ENCODE results near the gene ALOX5.
"Not testable (repeated sequence)": the region's sequence is repeated elsewhere in the genome, so short reads cannot be mapped to it uniquely, and the experiment has no call there.

Gene ALOX5

GRCh38 chr10:45468079-45468478, 94.1 kb downstream of the ALOX5 start:
- DNase-seq (ENCODE audit: low spot score) = no peak

GRCh38 chr10:45470098-45471012, 96.3 kb downstream of the ALOX5 start:
- DNase-seq (ENCODE audit: low spot score) = no peak

GRCh38 chr10:45471059-45471458, 97.0 kb downstream of the ALOX5 start:
- no peak for DNase-seq (ENCODE audit: low spot score)

- no peak for DNase-seq (ENCODE audit: low spot score)
Measured at GRCh38 chr10:45471531-45472310, 97.7 kb downstream of the ALOX5 start.

- DNase-seq (ENCODE audit: low spot score) = no peak
Measured at GRCh38 chr10:45473126-45473525, 99.1 kb downstream of the ALOX5 start.

DNA sequence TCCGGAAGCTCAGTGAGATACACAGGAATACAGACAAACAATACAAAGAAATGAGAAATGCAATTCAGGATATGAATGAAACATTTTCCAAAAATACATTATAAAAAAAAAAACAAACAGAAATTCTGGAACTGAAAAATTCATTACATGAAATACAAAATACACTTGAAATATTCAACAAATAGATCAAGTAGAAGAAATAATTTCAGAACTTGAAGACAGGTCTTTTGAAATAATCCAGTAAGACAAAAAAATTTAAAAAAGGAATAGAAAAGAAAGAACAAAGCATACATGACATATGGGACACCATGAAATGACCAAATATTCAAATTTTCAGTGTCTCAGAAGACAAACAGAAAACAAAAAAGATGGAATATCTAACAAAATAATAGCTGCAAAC, 102.5 kb downstream of the ALOX5 start:
- no peak for DNase-seq (ENCODE audit: low spot score)

- no peak for DNase-seq (ENCODE audit: low spot score)
Measured at GRCh38 chr10:45480294-45480693, 106.3 kb downstream of the ALOX5 start.

DNA sequence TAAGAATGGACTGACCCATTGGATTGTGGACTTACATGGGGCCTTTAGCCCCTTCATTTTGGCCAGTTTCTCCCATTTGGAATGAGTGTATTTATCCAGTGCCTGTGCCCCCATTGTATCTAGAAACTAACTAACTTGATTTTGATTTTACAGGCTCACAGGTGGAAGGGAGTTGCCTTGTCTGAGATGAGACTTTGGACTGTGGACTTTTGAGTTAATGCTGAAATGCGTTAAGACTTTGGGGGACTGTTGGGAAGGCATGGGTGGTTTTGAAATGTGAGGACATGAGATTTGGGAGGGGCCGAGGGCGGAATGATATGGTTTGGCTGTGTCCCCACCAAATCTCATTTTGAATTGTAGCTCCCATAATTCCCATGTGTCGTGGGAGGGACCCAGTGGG, 107.1 kb downstream of the ALOX5 start:
- DNase-seq (ENCODE audit: low spot score) = not testable (repeated sequence)

DNA sequence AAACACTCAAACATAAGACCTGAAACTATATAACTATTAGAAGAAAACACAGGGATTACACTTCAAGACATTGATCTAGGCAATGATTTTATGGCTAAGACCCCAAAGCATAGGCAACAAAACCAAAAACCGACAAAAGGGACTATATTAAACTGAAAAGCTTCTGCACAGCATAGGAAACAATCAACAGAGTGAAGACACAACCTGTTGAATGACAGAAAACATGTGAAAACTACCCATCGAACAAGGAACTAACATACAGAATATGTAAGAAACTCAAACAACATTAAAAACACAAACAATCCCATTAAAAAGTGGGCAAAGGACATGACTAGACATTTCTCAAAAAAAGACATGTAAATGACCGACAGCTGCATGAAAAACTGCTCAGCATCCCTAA, 109.0 kb downstream of the ALOX5 start:
- DNase-seq (ENCODE audit: low spot score) = no peak

DNA sequence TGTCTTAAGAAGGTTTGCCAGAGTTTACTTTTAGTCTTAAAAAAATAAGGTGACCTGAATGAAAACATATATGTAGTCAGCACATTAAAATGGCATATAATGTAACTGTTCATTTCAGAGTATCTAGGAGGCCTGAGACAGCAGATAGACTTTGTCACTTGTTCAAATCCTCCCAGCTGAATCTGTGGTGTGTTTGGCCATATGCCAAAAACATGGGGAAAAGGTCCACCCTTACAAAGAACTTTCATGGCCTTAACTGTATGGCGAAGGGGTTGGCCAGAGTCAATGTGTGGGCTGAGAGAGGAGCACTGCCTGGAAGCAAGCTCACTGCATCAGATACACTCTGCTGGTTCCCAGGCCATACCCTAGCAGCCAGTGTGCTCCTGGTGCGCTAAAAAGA, 113.7 kb downstream of the ALOX5 start:
- no peak for DNase-seq (ENCODE audit: low spot score)

- DNase-seq (ENCODE audit: low spot score) = no peak
Measured at GRCh38 chr10:45488365-45488764, 114.3 kb downstream of the ALOX5 start.

DNA sequence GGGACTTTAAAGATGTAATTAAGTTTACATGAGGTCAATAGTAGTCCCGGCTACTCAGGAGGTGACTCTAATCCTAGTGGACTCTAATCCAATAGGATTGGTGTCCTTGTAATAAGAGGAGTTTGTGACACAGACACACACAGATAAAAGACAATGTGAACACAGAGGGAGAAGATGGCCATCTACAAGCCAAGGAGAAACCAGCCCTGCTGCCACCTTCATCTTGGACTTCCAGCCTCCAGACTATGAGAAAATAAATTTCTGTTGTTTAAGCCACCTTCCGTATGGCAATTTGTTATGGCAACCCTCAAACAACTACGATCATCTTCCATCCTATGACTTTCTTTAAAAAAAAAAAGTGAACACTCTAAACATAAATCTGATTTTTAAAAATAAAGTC, 116.3 kb downstream of the ALOX5 start:
- DNase-seq (ENCODE audit: low spot score) = no peak

- no peak for DNase-seq (ENCODE audit: low spot score)
Measured at GRCh38 chr10:45491061-45491460, 117.0 kb downstream of the ALOX5 start.
